Posterior vena cava (tissue), 2 donors: ENCODE measurements around the gene SANBR. TPM values are rescaled to one million over a fixed set of nuclear protein-coding genes. Genes with fewer than 3 reads are reported as not detected.

Experiments
- DNase-seq: peaks from one replicate; pipeline ENCODE4 v3.0.0-alpha.2; 2020; ENCODE audit warnings: low spot score
- intact Hi-C, 2 donors: fragments of 100-400 bp; cut with DNase I; formaldehyde crosslinking; loops; one replicate each; pipeline versions ENCODE4 v1.14.1 to v1.14.2; 2022 to 2023
- total RNA-seq, 2 donors: library from RNA; stranded (reverse); fragmentation: NEBNext Ultra II Directional; extraction: Animal tissue kit (Norgen Biotek cat#: 25700); gene quantifications; one replicate each; pipeline ENCODE4 v1.2.1, GENCODE V29; 2021
- donor health status: DM: yes; HTN: yes; CAD: no.
- donor health status: DM: yes; HTN: yes; CAD: no.

Gene SANBR
- total RNA-seq, 2 donors from 2014 or later: 5.7 to 8.1 TPM

- no peak for DNase-seq
- intact Hi-C loops: no loop called here
These were observed 8.4 kb downstream of the SANBR start for GRCh38 chr2:61074100-61074499.

- intact Hi-C loops: no loop called here
These were observed 20.2 kb downstream of the SANBR start for GRCh38 chr2:61085883-61086282.

GRCh38 chr2:61089797-61090196, 24.1 kb downstream of the SANBR start:
- intact Hi-C loops: no loop called here
- DNase-seq: no peak

More at GRCh38 chr2:61085883-61086282, 20.2 kb downstream of the SANBR start:
- DNase-seq: no peak

GRCh38 chr2:61090386-61090921, 24.8 kb downstream of the SANBR start:
- DNase-seq: no peak
- intact Hi-C loops: no loop called here

GRCh38 chr2:61091485-61091884, 25.8 kb downstream of the SANBR start:
- no peak for DNase-seq
- intact Hi-C loops: no loop called here

- intact Hi-C loops: no loop called here
- DNase-seq: no peak
These were observed 30.8 kb downstream of the SANBR start for GRCh38 chr2:61096438-61096837.

GRCh38 chr2:61100801-61101200, 35.1 kb downstream of the SANBR start:
- intact Hi-C loops: no loop called here
- no peak for DNase-seq

- DNase-seq: no peak
- intact Hi-C loops: no loop called here
These were observed 43.6 kb downstream of the SANBR start for GRCh38 chr2:61109291-61109690.

- intact Hi-C loops: no loop called here
- no peak for DNase-seq
These were observed 46.0 kb downstream of the SANBR start for GRCh38 chr2:61111708-61112107.

- no peak for DNase-seq
- intact Hi-C loops: no loop called here
These were observed 48.5 kb downstream of the SANBR start for GRCh38 chr2:61114147-61114546.

Other genes starting within 250 kb of the SANBR start
- 10 to 100 TPM; 14.3 to 15.1 TPM for gene REL, start 184.3 kb upstream of the SANBR start, total RNA-seq
- 10 to 100 TPM; 15.9 to 18.3 TPM for gene PEX13, start 48.2 kb upstream of the SANBR start, total RNA-seq
- 1 to 10 TPM; 4.5 TPM for gene PUS10, start 47.6 kb upstream of the SANBR start, total RNA-seq
- gene C2orf74, start 96.3 kb downstream of the SANBR start, total RNA-seq: 10 to 100 TPM in 1 of 2 donors, 1 to 10 TPM in 1; 6.6 to 18.6 TPM